GM18508 (cell line): Measurements from ENCODE around the gene CPZ.
"Not testable (repeated sequence)": the region's sequence is repeated elsewhere in the genome, so short reads cannot be mapped to it uniquely, and the experiment has no call there.

Source experiments
- ATAC-seq: cut with Tn5 transposase; IDR thresholded peaks from one replicate; pipeline ENCODE4 v1.9.1; 2021; ENCODE audit warnings: moderate number of reproducible peaks; ENCODE audit not compliant: insufficient read depth, unreplicated experiment

Gene CPZ

DNA sequence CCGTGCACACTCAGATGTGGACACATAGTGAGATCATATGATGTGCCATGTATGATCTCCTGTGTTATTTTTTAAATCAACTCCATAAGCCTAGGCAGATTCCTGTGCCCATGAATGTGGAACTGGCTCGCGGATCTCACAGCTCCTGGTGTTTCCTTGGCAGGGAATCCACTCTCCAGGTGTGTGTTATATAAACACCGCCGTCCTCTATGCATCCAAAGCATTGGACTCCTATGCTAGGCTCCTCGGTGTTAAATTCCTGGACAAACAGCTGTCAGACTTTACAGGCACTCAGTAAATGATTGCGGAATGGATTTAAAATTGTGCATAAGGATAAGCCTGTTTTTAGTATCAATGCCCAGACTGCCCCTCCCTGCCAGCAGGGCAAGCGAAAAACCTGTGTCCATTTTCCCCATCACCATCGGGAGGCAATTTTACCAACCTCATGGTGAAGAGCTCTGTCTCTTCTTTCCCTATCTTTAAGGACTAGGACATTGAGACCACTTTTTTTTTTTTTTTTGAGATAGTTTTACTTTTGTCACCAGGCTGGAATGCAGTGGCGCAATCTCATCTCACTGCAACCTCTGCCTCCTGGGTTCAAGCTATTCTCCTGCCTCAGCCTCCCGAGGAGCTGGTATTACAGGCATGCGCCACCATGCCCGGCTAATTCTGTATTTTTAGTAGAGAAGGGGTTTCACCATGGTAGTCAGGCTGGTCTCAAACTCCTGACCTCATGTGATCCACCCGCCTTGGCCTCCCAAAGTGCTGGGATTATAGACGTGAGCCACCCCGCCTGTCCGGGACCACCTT is 36.0 kb upstream of the CPZ start:
- no peak for ATAC-seq

DNA sequence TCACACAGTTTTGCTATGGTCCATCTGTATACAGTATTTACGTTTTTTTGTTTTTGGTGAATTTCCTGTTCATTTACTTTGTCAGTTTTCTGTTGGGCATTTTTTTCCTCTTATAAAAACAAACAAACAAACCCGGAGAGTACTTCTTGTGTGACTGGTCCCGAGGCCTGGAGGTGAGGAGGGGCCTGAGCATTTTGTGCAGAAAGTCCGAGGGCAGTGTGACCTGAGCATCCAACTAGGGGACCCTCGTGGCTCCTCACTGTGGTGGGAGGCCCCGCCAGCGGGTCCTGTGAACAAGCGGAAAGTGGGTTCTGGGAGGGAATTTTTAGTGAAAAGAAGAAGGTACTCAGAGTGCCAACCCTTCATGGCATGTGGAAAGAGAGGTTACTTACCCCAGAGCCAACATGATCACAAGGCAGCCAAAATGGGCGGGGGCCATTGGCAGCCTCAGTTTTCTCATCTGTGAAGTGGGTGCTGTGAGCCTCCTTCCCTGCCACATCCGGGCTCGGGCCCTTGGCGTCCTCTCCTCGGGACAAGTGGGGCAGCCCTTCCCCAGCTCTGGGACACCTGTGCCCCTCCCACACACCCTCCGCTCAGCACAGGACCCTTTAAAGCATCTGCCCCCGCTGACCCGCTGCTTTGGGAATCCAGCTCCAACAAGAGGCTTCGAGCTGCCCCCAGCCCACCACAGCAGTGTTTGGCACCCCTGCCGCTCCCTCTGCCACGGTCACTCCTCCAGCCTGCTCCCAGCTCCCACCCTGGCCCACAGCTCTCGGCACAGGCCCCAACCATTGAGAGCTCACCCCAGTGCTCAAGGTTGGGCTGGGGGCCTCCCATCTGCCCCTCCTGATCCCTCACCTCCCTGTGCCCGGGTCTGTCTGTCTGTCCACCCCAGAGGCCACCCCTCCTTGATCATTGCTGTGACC is 35.2 kb upstream of the CPZ start:
- no peak for ATAC-seq

DNA sequence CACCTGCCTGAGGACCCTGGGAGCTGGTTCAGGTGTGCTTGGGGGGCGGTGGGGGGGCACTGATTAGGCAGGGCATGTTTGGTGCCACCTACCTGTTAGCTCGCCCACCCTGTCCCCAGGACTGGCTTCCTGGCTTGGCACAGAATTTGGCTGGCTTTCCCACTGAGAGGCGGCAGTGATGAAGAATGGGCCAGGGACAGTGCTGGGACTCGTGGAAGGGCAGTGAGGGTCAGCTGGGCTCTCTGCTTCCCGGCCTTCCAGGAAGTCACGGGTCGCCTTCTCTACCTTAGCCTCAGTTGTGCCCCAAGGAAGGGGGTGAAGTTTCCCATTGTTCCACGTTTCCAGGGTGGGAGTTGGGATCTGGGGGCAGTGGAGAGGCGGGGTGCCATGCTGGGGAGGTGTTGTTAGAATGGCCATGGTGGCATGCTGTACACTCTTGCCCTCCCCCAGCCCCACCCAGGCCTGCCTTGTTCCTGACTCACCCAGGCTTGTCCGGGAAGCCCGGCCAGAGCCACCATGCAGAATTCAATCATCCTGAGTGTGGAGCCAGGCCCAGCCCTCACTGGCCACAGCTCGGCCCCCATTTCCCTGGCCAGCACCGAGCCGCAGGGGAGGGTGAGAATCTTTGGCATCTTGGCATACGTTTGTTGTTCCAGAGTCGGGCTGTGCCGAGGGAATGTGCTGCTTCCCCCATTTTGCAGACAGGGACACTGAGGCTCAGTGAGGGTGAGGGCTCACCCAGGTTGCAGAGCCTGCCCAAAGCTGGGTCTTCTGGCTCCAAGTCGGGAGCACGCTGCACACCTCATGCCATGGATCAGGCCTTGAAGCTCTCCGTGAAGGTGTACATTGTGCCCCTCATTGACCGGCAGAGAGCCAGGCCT is 34.2 kb upstream of the CPZ start:
- no peak for ATAC-seq

DNA sequence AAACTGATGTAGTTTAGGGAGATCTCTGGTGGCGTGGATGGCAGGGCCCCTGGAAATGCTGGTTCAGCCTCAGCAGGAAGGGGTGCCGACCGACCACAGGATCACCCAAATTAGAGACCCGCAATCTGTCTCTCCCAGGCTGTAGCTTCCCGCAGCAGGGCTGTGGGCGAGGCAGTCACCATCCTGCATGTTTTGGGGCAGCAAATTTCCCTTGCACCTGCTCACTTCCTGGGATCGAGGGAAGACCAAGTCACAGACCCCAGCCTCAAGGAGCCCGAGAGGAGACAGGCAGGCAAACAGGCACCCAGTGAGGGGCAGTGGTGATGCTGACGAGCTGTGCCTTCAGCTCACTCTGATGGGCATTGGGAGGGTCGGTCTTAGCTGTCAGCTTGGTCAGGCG is 33.6 kb upstream of the CPZ start:
- no peak for ATAC-seq

DNA sequence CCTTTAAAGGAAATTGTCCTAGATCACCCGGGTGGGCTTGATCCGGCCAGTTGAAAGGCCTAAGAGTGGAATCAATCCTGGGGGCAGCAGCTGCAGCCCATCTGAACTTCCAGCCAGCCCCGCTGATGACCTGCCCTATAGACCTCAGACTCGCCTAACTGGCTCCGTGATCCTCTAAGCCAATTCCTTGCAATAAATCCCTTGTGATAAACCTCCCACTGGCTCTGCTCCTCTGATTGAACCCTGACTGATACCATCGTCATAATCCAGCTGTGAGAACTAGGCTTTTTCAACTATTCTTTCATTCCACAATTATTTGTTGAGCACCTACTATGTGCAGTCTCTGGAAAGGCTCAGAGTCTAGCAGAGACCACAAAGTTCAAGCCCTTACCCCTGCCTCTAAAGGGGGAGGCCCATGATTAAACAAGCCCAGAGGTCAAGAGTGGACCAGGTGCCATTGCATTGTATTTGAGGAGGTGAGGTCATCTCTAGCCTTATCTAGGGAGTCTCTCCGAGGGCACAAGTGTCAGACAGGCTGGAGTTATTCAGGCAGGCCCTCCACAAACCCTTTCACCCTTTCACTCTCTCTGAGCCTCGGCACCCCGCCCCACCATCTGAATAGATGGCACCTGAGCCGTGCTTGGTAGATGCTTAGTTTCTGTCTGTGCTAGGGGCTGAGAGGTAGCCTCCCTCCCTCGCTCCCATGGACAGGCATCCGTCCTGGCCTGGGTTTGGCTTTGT is 32.9 kb upstream of the CPZ start:
- ATAC-seq = no peak

DNA sequence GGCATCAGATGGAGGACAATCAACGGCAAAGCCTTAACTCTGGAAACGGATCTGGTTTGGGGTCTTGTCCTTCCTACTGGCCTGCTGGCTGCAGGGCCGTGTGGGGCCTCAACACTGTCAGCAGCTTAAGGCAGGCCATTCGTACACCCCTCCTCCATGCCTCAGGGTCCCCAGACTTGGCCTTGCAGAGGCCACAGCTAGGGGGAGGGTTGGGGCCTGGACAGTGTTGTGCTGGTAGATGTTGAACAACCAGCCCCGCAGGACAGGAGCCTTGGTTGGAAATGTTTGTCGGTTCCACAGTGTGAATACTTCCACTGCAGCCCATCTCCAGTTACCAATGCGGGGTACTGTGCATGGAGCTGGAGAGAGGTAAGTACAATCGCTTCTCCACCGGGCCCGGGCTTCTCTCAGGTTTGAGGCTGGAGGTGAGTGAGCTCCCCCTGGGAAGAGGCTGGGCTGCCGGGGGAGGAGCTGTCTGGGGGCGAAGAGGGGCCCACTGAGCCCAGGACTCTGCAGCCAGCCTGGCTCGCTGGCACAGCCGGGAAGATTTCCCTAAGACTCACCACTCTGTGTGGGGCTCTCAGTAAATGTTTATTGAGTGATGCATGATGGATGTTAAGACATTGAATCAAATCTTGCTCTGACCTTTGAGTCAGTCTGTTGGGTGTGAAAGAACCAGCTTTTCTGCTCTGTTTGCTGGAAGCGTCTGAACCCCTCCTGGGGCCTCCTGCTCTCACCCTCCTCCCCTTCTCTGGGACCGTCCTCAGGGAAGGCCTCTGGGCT is 32.1 kb upstream of the CPZ start:
- ATAC-seq = no peak

DNA sequence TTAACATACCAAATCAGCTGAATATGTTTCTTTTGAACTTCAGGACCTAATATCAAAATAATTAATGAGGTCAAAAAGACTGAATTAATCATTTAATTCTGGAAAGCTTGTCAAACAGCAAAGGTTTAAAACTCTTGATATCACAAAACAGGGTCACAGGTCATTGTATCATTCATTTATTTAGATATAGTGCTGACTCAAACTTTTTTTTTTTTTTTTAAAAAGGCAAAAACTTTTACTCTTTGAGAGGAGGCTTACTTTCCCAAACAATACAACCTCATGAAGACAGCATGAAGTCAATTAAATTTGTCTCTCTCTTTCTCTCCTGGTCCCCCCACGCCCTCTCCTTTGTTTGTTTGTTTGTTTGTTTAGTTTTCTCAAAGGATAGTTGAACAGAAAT is 28.0 kb upstream of the CPZ start:
- ATAC-seq = no peak

DNA sequence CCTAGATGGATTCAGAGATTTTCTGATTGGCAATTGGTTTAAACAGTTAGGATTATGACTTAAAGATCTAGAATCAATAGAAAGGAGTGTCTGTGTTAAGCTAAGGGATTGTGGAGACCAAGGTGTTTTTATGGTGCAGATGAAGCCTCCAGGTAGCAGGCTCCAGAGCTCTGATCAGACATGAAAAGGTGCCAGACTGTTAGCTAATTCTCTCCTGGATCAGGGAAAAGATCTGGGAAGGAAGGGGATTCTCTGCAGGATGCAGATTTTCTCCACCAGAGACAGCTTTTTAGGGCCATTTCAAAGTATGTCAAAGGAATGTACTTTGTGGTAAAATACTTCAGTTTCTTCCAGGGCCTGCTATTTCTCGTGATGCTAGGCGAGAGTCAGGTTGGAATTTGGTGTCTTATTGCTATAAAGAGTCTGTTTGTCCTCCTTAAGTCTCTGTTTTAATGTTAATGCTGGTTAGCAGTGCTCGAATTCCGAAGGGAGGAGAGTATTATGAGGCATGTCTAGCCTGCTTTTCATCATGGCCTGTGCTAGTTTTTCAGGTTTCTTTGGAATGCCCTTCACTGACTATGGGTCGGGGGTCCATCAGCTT is 24.4 kb upstream of the CPZ start:
- ATAC-seq = no peak

DNA sequence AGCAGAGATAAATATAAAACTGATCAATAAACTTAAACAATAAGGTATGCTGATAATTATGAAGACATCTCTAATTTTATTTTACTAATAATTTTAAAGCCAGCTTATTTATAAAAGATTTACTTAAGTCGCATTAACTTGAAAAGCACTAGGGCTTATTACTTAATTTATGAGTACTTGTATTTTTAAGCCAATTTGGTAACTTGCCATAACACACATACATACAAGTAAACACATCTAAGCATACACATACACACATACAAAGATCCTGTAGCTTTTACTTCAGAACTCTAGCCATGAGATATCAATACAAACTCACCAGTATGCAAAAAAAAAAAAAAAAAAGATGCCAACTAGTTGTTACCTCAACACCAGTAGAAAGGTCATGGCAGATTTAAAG is 22.4 kb upstream of the CPZ start:
- no peak for ATAC-seq

DNA sequence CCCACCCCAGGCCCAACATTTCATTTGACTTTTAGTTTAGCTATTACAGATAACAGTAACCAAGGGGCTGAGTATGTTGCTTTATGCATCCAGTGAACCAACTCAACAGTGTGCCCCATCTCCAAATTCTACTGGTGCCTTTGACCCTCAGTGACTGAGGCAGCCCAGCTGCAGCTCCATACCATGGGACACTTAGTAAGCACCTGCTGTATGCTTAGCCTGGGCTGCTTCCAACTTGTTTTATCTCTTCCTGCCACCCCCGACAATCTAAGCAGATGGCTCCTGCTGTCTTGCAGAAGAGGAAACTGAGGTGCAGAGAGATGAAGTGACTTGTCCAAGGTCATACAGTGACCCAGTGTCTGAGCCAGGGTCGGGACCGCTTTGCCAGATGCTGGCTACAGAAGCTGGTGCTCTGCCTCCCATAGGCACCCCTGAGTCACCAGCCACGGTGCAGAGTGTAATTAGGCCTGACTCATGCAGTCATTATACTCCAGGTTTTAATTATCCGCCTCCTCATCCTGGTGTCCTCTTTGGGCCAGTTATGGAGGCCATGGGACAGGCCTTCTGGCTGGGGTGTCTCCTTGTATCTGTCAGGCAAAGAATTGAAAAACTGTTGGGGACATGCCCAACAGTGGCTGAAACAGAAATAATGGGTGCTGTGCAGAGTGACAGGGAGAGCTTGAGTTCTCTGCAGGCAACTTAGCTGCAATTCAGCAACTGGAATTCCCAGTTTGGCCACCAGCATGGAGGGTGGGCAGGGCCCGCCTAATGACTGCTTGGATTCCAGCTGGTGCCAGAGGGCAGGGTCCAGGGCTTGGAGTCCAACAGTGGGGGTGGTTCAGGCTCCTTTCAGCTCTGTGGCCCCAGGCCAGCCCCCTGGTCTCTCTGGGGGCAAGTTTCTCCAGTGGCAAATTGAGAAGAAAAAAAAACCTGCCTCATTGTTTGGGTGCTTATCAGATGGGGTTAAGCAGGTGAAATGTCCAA is 20.6 kb upstream of the CPZ start:
- no peak for ATAC-seq

DNA sequence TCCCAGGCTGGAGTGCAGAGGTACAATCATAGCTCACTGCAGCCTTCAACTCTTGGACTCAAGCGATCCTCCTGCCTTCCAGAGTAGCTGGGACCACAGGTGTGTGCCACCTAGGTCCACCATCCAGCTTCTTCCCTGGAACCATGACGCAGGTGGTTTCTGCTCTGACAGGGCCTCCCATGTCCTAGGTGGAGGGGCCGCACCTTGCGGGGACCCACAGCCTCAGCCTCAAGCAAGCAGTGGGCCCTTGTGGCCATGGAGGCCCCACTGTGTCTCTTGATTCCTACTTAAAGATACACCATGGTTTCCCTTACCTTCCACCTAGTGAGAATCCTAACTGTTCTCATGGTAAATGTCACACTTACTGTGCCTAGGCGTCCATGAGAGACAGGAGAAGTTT is 19.3 kb upstream of the CPZ start:
- no peak for ATAC-seq

DNA sequence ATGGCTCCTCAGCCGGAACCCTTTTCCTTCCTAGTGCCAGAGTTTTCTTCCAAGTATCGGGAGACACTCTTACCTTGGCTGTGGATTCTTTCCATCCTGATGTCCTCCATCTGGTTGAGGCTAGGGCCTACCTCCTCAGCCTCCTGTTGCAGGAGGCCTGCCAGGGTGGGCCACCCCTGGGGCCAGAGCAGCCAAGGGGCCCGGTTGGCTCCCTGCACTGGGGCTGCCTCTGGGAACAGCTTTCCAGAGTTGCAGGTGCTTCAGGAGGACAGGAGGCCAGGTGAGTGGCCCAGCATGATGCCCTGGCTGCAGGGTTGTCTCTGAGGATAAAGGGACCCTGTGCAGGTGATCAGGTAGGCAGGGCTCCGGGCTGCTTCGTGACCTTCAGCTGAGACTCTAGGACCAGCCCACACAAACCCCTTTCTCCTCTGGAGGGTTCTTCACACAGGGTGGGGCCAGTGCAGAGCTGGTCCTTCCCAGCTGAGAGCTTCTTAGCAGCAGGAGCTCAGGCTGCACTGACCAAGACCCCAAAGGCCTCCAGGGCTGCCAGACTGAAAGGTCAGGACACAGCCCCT is 17.7 kb upstream of the CPZ start:
- no peak for ATAC-seq

DNA sequence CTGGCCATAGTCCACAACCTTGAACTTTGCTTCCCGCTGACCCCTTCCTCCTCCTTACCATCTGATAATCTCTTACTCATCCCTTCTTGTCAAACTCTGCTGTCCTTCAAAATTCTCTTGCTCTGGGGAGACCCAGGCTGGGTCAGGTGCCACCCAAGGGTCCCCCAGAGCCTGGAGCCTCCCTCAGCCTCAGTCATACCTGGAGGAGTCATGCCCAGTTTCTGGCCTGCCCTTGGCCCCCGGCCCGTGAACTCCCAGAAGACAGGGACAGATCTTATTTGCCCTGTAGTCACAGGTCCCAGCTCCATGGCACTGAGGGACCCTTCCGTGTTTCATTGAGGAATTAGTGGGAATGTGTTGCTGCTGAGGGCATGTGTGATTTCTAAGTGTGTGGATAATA is 17.1 kb upstream of the CPZ start:
- ATAC-seq = no peak

DNA sequence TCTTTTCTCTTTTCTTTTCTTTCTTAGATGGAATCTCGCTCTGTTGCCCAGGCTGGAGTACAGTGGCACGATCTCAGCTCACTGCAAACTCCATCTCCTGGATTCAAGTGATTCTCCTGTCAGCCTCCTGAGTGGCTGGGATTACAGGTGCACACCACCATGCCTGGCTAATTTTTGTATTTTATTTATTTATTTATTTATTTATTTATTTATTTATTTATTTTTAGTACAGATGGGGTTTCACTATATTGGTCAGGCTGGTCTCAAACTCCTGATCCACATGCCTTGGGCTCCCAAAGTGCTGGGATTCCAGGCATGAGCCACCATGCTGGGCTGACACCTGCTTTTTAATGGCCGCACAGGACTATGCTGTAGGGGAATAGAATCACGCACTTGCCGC is 16.0 kb upstream of the CPZ start:
- not testable (repeated sequence) for ATAC-seq

DNA sequence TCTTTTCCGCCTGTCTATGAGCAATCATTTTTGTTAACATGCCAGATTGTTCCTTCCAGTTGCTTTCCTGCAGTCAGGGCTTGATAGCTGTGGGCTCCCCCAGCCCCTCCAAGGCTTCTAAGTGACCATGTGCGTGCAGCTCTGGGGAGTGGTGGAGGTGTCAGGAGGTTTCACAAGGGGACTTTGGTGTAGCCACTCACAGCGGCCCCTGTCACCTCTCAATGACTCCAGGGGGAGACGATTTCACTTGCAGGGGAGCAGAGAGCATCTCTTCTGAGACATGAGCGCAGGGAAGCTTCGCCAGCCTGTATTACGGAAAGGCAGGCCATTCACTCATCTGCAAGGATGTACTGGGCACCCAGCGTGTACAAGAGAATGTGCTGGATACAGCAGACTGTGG is 15.5 kb upstream of the CPZ start:
- ATAC-seq = no peak

DNA sequence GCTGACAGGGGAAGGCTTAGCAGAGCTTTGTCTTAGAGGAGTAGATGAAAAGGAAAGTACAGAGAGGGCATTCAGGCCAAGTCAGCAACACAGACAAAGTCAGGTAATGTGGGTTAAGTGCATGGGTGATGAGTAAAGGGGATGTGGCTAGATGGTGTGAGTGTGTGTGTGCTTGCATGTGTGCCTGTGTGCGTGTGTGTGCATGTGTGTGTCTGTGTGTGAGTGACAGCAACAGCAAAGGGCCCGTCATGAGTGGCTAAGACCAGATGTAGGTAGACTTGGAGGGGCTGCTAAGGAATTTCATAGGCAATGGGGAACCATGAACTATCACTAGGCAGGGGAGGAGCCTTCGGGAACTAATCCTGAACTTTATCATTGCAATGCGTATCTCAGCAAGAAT is 14.6 kb upstream of the CPZ start:
- ATAC-seq = no peak

DNA sequence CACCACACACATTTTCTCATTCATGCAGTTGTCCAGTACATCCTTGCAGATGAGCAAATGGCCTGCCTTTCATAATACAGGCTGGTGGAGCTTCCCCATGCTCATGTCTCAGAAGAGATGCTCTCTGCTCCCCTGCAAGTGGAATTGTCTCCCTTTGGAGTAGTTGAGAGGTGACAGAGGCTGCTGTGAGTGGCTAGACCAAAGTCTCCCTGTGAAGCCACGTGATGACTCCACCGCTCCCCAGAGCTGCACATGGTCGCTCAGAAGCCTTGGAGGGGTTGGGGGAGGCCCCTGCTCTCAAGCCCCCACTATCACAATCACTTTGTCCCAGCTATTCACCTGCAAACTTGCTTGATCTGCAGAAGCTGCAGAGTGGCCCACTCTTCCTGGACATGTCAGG is 13.8 kb upstream of the CPZ start:
- no peak for ATAC-seq
